ENCODE data around the gene PPP1CA. TPM values are rescaled to one million over a fixed set of nuclear protein-coding genes. Genes with fewer than 3 reads are reported as not detected.
A peak's percentile ranks its signal among the peaks of the same experiment; 100 is the strongest.

PPP1CA gene
- total and polyA plus RNA-seq, 7 donors = 59.5 to 357 (median 87.0) TPM

DNA sequence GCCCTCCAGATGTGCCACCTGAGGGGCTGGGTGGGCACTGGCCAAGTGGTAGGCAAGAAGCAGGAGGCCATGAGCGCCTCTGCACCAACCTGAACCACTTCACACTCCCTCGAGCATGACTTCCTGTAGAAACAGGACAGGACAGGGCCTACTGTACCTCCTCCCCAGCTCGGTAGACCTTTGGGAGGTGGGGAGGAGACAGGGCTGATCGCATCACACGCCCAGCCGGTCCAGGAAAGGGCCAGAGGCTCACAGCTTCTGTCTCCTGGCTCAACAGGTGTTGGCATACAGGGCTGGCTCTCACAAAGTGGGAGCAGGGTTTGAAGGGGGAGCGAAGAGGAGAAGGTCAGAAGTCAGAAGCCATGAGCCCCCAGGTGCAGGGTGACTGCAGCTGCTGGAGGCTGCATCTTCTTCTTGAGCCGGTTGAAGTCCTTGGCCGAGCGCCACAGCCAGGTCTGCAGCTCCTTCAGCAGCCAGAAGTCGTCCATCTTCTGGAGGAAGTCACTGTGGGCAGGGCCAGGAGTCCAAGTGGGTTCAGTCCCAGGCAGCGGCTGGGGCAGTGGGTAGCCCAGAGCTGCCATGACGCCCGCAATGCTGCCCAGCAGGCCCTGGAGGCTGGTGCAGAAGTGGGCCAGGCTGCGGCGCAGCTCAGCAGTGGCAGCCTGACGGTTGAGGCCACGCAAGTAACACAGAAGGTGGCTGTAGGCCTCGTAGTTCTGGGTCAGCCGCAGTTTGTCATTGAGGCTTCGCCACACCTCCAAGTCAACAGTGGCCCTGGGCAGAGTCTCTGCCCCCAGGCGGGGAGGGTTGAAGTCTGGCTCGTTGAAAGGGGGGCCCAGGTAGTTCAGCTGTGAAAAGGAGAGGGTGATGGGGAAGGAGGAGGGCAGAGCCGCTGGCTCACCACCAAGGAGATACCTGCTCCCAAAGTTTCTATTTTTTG is 36.6 kb downstream of the PPP1CA start:
- no peaks in the 10 kb centered on the region for H3K9me3 ChIP-seq
- H3K4me3 ChIP-seq = no peak overlapping the region
- 76 to 87% methylated on average over 24 of the region's 24 CpGs for WGBS, 2 donors
- H3K27ac ChIP-seq = peak overlapping the region; percentile 71 to 100 (median 86)
- intact Hi-C loops (cut with DNase I) = no loop called here
- no peaks in the 10 kb centered on the region for H3K27me3 ChIP-seq
- peaks cover 0 to 15% (median 0%) of the 10 kb centered on the region in 4 donors for H3K36me3 ChIP-seq
- TF ChIP-seq, protein P1, sequence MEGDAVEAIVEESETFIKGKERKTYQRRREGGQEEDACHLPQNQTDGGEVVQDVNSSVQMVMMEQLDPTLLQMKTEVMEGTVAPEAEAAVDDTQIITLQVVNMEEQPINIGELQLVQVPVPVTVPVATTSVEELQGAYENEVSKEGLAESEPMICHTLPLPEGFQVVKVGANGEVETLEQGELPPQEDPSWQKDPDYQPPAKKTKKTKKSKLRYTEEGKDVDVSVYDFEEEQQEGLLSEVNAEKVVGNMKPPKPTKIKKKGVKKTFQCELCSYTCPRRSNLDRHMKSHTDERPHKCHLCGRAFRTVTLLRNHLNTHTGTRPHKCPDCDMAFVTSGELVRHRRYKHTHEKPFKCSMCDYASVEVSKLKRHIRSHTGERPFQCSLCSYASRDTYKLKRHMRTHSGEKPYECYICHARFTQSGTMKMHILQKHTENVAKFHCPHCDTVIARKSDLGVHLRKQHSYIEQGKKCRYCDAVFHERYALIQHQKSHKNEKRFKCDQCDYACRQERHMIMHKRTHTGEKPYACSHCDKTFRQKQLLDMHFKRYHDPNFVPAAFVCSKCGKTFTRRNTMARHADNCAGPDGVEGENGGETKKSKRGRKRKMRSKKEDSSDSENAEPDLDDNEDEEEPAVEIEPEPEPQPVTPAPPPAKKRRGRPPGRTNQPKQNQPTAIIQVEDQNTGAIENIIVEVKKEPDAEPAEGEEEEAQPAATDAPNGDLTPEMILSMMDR (IDR thresholded peaks at IDR 0.05) = no peak
- TF ChIP-seq POLR2AphosphoS5 (IDR thresholded peaks at IDR 0.05) = no peak
- TF ChIP-seq POLR2A (IDR thresholded peaks at IDR 0.05) = no peak
- no peak for TF ChIP-seq EP300 (IDR thresholded peaks at IDR 0.05)
- H3K4me1 ChIP-seq = peaks cover 0 to 53% (median 49%) of the 10 kb centered on the region in 4 donors
- no peak for DNase-seq

GRCh38 chr11:67364169-67364568 is 37.5 kb downstream of the PPP1CA start:
- TF ChIP-seq, protein P1 (IDR thresholded peaks at IDR 0.05) = no peak
- TF ChIP-seq POLR2A (IDR thresholded peaks at IDR 0.05) (no peak), POLR2AphosphoS5 (IDR thresholded peaks at IDR 0.05) (no peak), EP300 (IDR thresholded peaks at IDR 0.05) (no peak)
- Histone ChIP-seq H3K27me3 (no peaks in the 10 kb centered on the region), H3K36me3 (peaks cover 0 to 15% (median 0%) of the 10 kb centered on the region in 4 donors), H3K4me3 (no peak overlapping the region), H3K9me3 (no peaks in the 10 kb centered on the region), H3K4me1 (peaks cover 0 to 45% (median 41%) of the 10 kb centered on the region in 4 donors), H3K27ac (no peak overlapping the region)
- intact Hi-C loops (cut with DNase I) = no loop called here
- 73 to 93% methylated on average over 3 of the region's 3 CpGs for WGBS, 2 donors
- no peak for DNase-seq

DNA sequence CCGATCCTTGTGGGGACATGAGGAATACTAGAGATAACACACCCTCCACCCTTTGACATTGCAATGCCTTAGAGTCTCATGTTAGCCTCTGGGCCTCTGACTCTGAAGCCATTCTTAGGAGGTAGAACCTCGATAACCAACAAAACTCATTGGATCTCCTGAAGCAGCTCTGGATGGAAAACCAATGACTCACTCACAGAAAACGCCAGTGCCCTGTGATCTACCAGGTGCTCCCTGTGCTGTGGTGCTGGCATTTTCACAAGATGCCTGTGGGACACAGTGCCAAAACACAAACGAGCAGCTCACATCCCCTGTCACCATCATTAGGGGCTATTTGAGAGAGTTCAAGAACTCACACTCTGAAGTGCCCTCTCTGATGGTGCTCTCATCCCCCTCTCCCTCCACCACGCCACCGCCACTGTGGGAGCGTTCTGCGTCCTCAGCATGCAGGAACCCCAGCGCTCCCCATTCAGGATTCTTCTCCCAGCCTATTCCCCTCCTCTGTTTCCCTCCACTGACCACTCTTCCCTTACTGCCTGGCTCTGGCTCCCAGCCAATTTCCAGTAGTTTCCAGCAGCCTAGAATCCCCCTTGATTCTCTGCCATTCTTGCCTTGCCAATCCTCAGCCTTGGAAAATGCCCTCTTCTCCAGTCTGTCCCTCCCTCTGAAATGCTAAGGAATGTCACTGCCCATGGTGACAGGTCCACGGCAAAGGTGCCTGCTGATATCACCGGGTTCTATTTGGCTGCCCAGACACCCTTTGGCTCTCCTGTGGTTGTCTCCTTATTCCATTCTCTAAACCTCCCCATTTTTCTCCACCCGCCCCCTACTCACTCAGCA is 43.6 kb downstream of the PPP1CA start:
- 86 to 89% methylated on average over 12 of the region's 12 CpGs for WGBS, 2 donors
- Histone ChIP-seq H3K27ac (peak overlapping the region; percentile 95 to 100 (median 98)), H3K36me3 (no peaks in the 10 kb centered on the region), H3K9me3 (no peaks in the 10 kb centered on the region), H3K27me3 (no peaks in the 10 kb centered on the region), H3K4me3 (no peak overlapping the region), H3K4me1 (peaks cover 0 to 52% (median 50%) of the 10 kb centered on the region in 4 donors)
- no peak for TF ChIP-seq EP300 (IDR thresholded peaks at IDR 0.05)
- TF ChIP-seq POLR2A (IDR thresholded peaks at IDR 0.05) = no peak
- no peak for TF ChIP-seq POLR2AphosphoS5 (IDR thresholded peaks at IDR 0.05)
- TF ChIP-seq, protein P1 (IDR thresholded peaks at IDR 0.05) = no peak
- no peak for DNase-seq
- intact Hi-C loops (cut with DNase I) = loop anchor here (1.0 kb wide), 1 partner anchor 24 kb away; no protein-coding TSS in a partner anchor

GRCh38 chr11:67356864-67357561 is 44.6 kb downstream of the PPP1CA start:
- H3K9me3 ChIP-seq = no peaks in the 10 kb centered on the region
- peak overlapping the region; percentile 95 to 100 (median 98) for H3K27ac ChIP-seq
- H3K27me3 ChIP-seq = no peaks in the 10 kb centered on the region
- H3K4me1 ChIP-seq = peaks cover 0 to 62% (median 59%) of the 10 kb centered on the region in 4 donors
- TF ChIP-seq EP300 (IDR thresholded peaks at IDR 0.05) (no peak), POLR2A (IDR thresholded peaks at IDR 0.05) (no peak), POLR2AphosphoS5 (IDR thresholded peaks at IDR 0.05) (peak in 1 of 4 donors; percentile 47)
- TF ChIP-seq, protein P1 (IDR thresholded peaks at IDR 0.05) = peak; percentile 91 to 99 (median 94)
- intact Hi-C loops (cut with DNase I) = loop anchor here (1.0 kb wide), 1 partner anchor 25 kb away; no protein-coding TSS in a partner anchor
- DNase-seq = peak; percentile 84
- H3K4me3 ChIP-seq = no peak overlapping the region
- 20 to 25% methylated on average over 3 of the region's 3 CpGs for WGBS, 2 donors
- no peaks in the 10 kb centered on the region for H3K36me3 ChIP-seq

Data from sigmoid colon (tissue), 7 donors.